Esophagus (tissue), 2 donors: ENCODE results near the gene ASPRV1. TPM values are rescaled to one million over a fixed set of nuclear protein-coding genes. Genes with fewer than 3 reads are reported as not detected.

Experiments used
- H3K27ac ChIP-seq, 2 donors: one replicate each; pipeline ENCODE4 v1.5.1; 2013; ENCODE audit warnings: low read depth in 2 of 2, mild to moderate bottlenecking in 2 of 2, inconsistent platforms in 1 of 2, low read length in 1 of 2, moderate library complexity in 1 of 2
- H3K27me3 ChIP-seq, 2 donors: one replicate each; pipeline ENCODE4 v1.6.1; 2013; ENCODE audit warnings: low read length in 2 of 2, control low read depth in 1 of 2, mild to moderate bottlenecking in 1 of 2; ENCODE audit not compliant: insufficient read depth in 2 of 2, control insufficient read depth in 1 of 2
- H3K36me3 ChIP-seq, 2 donors: one replicate each; pipeline ENCODE4 v1.6.1; 2013; ENCODE audit warnings: low read length in 1 of 2; ENCODE audit not compliant: control insufficient read depth in 2 of 2, insufficient read depth in 2 of 2
- H3K4me1 ChIP-seq, 2 donors: one replicate each; pipeline ENCODE4 v1.6.1; 2013; ENCODE audit warnings: low read length in 1 of 2; ENCODE audit not compliant: control insufficient read depth in 2 of 2, insufficient read depth in 2 of 2
- H3K4me3 ChIP-seq, 2 donors: one replicate each; pipeline ENCODE4 v1.5.1; 2013; ENCODE audit warnings: low read length in 2 of 2, mild to moderate bottlenecking in 2 of 2, low read depth in 1 of 2, moderate library complexity in 1 of 2
- H3K9me3 ChIP-seq, 2 donors: one replicate each; pipeline ENCODE4 v1.6.1; 2013; ENCODE audit warnings: mild to moderate bottlenecking in 2 of 2, low read depth in 1 of 2, low read length in 1 of 2, moderate library complexity in 1 of 2; ENCODE audit not compliant: control insufficient read depth in 2 of 2, insufficient read depth in 1 of 2
- WGBS, 2 donors: extraction: QIAGEN DNeasy Blood & Tissue Kit; methylation state at CpG; one replicate each; pipeline ENCODE4 v1.1.7; 2013; 5-methylcytosine and 5-hydroxymethylcytosine counted together
- polyA plus RNA-seq, 2 donors: library from polyadenylated mRNA; stranded (reverse); fragments of 200-250 nt; gene quantifications; one replicate each; pipeline ENCODE4 v1.2.3, GENCODE V29; 2013
- donor health status: healthy with polysubstance abuse.
- donor health status: Bipolar disorder and iron deficiency.

ASPRV1 gene
- polyA plus RNA-seq, 2 donors, result 0.45 to 0.71 TPM

- no peaks in the 10 kb centered on the region for H3K9me3 ChIP-seq
- no peaks in the 10 kb centered on the region for H3K27me3 ChIP-seq
- H3K4me1 ChIP-seq, result peaks cover 2 to 4% of the 10 kb centered on the region in 2 donors
- H3K27ac ChIP-seq, result peak overlapping the region in 1 of 2 donors; percentile 7
- H3K36me3 ChIP-seq, result peaks cover 10 to 34% of the 10 kb centered on the region in 2 donors
- no peak overlapping the region for H3K4me3 ChIP-seq
- 97 to 99% methylated on average over 5 of the region's 5 CpGs for WGBS, 2 donors
Observed at GRCh38 chr2:69935011-69935410, 26.4 kb downstream of the ASPRV1 start.

- Histone ChIP-seq H3K4me3 (no peak overlapping the region), H3K36me3 (peaks cover 10 to 32% of the 10 kb centered on the region in 2 donors), H3K27me3 (no peaks in the 10 kb centered on the region), H3K9me3 (no peaks in the 10 kb centered on the region), H3K27ac (no peak overlapping the region), H3K4me1 (peaks cover 2 to 4% of the 10 kb centered on the region in 2 donors)
- 67 to 70% methylated on average over 1 of the region's 1 CpG for WGBS, 2 donors
Observed at GRCh38 chr2:69934614-69934908, 26.9 kb downstream of the ASPRV1 start.

DNA sequence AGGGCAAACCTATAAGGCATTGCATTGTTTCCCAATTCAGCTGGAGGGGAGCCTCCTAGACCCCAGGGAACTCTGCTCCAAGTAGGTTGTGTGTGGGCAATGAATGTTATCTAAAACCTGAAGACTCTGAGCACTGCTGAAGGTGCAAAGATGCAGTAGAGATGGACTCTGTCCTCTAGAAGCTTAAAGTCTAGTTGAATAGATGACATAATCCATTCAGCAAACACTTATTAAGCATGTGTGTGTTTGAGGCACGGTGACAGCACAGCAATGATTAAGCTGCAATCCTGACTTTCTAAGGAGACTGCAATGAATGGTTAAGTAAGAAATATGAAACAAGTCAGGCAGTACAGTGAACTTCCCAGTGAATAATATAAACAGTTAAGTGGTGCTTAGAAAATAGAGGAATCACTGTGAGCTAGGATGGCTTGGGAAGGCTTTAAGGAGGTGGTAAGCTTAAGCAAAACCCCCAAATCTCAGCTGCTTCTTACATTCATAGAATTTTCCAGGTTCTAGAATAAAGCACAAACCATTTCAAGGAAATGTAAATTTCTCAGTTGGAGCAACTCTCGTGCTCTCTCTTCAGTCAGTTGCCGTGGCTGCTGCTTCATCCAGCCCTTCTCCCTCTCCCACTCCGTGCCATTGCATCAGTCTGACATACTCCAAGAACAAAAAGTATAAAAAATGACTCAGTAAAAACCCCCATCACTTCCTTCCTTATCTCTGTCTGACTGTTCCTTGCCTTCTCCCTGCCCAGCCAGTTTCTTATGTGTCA, 27.4 kb downstream of the ASPRV1 start:
- 48 to 49% methylated on average over 4 of the region's 4 CpGs for WGBS, 2 donors

GRCh38 chr2:69933254-69933828, 28.1 kb downstream of the ASPRV1 start:
- no peak overlapping the region for H3K4me3 ChIP-seq
- peaks cover 10 to 26% of the 10 kb centered on the region in 2 donors for H3K36me3 ChIP-seq
- H3K9me3 ChIP-seq, result no peaks in the 10 kb centered on the region
- no peaks in the 10 kb centered on the region for H3K27me3 ChIP-seq
- H3K4me1 ChIP-seq, result peaks cover 2 to 4% of the 10 kb centered on the region in 2 donors
- H3K27ac ChIP-seq, result peak overlapping the region in 1 of 2 donors; percentile 8

More for the DNA sequence above, 27.4 kb downstream of the ASPRV1 start:
- no peaks in the 10 kb centered on the region for H3K27me3 ChIP-seq
- H3K4me3 ChIP-seq, result no peak overlapping the region
- peak overlapping the region in 1 of 2 donors; percentile 62 for H3K27ac ChIP-seq
- H3K9me3 ChIP-seq, result no peaks in the 10 kb centered on the region
- H3K36me3 ChIP-seq, result peaks cover 10 to 31% of the 10 kb centered on the region in 2 donors
- H3K4me1 ChIP-seq, result peaks cover 2 to 4% of the 10 kb centered on the region in 2 donors

DNA sequence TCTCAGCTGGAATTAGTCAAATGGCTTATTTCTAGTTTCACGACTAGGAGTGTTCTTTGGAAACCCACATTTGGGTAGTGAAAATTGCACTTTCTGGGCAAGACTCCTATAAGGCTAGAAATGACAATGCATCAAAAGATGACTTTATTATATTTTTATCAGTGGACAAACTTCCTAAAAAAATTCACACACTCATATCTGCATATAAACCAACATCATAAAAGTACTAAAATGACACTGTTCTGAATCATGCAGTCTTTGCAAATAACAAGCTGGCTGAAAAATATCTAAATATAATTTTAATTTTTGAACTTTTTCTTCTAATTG, 28.9 kb downstream of the ASPRV1 start:
- Histone ChIP-seq H3K4me3 (no peak overlapping the region), H3K36me3 (peaks cover 4 to 20% of the 10 kb centered on the region in 2 donors), H3K27ac (no peak overlapping the region), H3K4me1 (peaks cover 2 to 4% of the 10 kb centered on the region in 2 donors), H3K27me3 (no peaks in the 10 kb centered on the region), H3K9me3 (no peaks in the 10 kb centered on the region)
- WGBS, 2 donors, result 71 to 72% methylated on average over 1 of the region's 1 CpG

DNA sequence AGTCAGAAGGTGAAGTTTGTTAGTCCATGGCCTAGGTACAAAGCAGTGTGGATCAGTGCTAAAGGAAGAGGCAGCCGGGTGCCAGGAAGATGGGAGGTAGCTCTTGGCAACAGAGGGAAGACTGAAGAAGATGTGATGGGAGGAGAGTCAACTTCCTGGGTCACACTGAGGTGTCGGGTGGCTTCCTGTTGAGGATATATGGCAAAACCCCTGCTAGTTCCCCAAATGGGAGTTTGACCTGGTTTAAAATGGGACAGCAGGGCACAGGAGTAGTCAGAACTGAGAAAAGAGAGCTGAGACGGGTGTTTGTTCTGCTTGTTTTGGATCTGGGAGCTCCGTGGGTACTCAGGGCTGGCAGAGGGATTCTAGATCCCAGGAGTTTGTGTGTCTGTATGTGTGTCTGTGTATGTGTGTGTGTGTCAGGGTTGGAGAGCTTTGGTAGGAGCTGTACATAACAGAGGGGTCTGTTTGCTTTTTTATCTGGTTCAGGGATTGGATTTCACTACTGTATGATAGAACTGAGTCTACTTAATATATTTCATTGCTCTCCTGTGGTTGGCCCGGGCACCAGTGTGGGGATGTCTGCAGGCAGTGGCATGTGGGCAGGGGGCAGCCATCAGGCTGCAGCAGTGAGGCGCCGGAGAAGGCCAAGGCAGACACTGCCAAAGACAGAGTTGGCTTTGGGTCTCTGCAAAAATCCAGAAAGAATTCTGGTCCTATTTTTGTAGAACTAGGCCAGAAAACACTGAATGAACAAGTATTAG, 29.4 kb downstream of the ASPRV1 start:
- Histone ChIP-seq H3K27me3 (no peaks in the 10 kb centered on the region), H3K27ac (peak overlapping the region in 1 of 2 donors; percentile 54), H3K36me3 (peaks cover 4 to 17% of the 10 kb centered on the region in 2 donors), H3K4me1 (peaks cover 2 to 4% of the 10 kb centered on the region in 2 donors), H3K4me3 (no peak overlapping the region), H3K9me3 (no peaks in the 10 kb centered on the region)
- 89 to 90% methylated on average over 7 of the region's 7 CpGs for WGBS, 2 donors

DNA sequence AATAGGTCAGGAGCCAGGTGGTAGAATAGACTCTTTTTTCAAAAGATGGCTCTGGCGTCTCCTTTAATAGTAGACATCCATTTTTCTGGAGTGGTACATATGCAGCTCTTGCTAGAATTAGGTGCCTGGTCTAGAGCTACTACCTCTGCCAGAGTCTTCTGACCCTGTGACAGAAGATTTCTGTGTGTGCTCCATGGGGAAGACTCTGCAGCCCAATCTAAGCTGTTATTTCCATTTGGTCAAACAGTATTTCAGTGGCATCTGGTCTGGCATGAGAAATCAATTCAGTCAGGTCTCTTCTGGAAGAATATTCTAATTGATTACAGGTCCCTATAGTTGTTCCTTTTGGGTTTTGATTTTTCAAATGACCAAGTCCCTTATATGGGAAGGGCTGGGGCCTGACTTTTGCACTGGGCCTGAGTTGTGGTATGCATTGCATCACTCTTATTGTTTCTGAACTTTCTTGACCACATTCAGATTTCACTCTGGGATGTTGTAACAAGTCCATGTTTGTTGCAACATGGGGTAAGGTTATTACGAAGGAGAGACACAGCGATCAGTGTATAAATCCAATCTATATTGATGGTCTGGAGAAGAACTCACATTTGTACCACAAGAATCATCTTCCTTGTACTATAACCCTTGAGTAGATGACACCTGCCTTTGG, 34.4 kb downstream of the ASPRV1 start:
- no peaks in the 10 kb centered on the region for H3K9me3 ChIP-seq
- no peak overlapping the region for H3K27ac ChIP-seq
- H3K4me3 ChIP-seq, result no peak overlapping the region
- H3K27me3 ChIP-seq, result no peaks in the 10 kb centered on the region
- peaks cover 0 to 3% of the 10 kb centered on the region in 2 donors for H3K4me1 ChIP-seq
- WGBS, 2 donors, result 82 to 86% methylated on average over 3 of the region's 3 CpGs
- H3K36me3 ChIP-seq, result peaks cover 0 to 7% of the 10 kb centered on the region in 2 donors

DNA sequence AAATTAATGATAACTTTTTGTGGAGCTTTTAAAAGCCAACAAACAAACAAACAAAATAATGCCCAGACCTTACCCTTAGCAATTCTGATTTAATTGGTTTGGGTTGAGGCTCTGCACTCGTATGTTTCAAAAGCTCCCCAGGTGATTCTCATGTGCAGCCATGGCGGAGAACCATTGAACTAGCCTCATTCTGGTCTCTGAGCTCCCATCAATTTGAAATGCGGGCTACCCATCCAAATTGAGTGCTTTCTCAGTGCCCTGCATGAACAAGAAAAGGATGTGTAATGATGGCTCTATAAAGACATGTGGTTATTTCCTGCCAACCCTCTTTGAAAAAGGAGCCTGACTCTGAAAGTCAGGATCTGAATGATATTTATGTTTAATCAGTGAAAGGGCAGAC, 38.3 kb downstream of the ASPRV1 start:
- H3K4me3 ChIP-seq, result no peak overlapping the region
- WGBS, 2 donors, result 97 to 99% methylated on average over 3 of the region's 3 CpGs
- no peak overlapping the region for H3K27ac ChIP-seq
- H3K27me3 ChIP-seq, result no peaks in the 10 kb centered on the region
- H3K4me1 ChIP-seq, result no peaks in the 10 kb centered on the region
- peaks cover 0 to 5% of the 10 kb centered on the region in 2 donors for H3K36me3 ChIP-seq
- no peaks in the 10 kb centered on the region for H3K9me3 ChIP-seq

- Histone ChIP-seq H3K27me3 (no peaks in the 10 kb centered on the region), H3K27ac (no peak overlapping the region), H3K4me3 (no peak overlapping the region), H3K36me3 (peaks cover 0 to 5% of the 10 kb centered on the region in 2 donors), H3K4me1 (no peaks in the 10 kb centered on the region), H3K9me3 (no peaks in the 10 kb centered on the region)
- WGBS, 2 donors, result 55 to 56% methylated on average over 3 of the region's 3 CpGs
Observed at GRCh38 chr2:69918401-69918800, 43.0 kb downstream of the ASPRV1 start.
